Right lobe of liver (tissue), 6 donors: ENCODE results near the gene STRADA. TPM values are rescaled to one million over a fixed set of nuclear protein-coding genes. Genes with fewer than 3 reads are reported as not detected.

ENCODE experiments used
- ATAC-seq, 4 donors: fragments of 200-7000 bp; cut with Tn5 transposase; one replicate each; pipeline ENCODE4 v1.9.1; 2020; ENCODE audit warnings: mild to moderate bottlenecking in 4 of 4, moderate library complexity in 4 of 4
- DNase-seq, 3 donors: peaks; one replicate each; pipeline ENCODE4 v3.0.0-alpha.2; 2020
- H3K27ac ChIP-seq, 3 donors: fragments of 200-600 bp; one replicate each; pipeline ENCODE4 v1.8.0; 2022
- H3K27me3 ChIP-seq, 2 donors: fragments of 200-600 bp; one replicate each; pipeline ENCODE4 v1.8.0; 2022
- H3K36me3 ChIP-seq, 4 donors: fragments of 200-600 bp; sonication (generic) in 1 of 4; one replicate each; pipeline versions ENCODE4 v1.5.1 to v1.8.0; 2017 to 2022; ENCODE audit warnings: control low read depth in 1 of 4
- H3K4me1 ChIP-seq, 4 donors: fragments of 200-600 bp; sonication (generic) in 1 of 4; one replicate each; pipeline versions ENCODE4 v1.5.1 to v1.8.0; 2017 to 2022; ENCODE audit warnings: control low read depth in 1 of 4
- H3K4me3 ChIP-seq, 3 donors: fragments of 200-600 bp; one replicate each; pipeline ENCODE4 v1.8.0; 2022
- H3K9me3 ChIP-seq, 4 donors: fragments of 200-600 bp; sonication (generic) in 1 of 4; one replicate each; pipeline versions ENCODE4 v1.5.1 to v1.8.0; 2017 to 2022; ENCODE audit warnings: control low read depth in 1 of 4
- CTCF ChIP-seq, 4 donors: fragments of 200-600 bp in 3 of 4; fragments of 450-650 bp in 1 of 4; IDR thresholded peaks; one replicate each; pipeline versions ENCODE4 v1.5.1 to v1.8.0; 2016 to 2022; ENCODE audit warnings: antibody characterized with exemption in 4 of 4, mild to moderate bottlenecking in 2 of 4
- POLR2A ChIP-seq: fragments of 450-650 bp; IDR thresholded peaks from one replicate; pipeline ENCODE4 v1.6.1; 2017; ENCODE audit warnings: antibody characterized with exemption, mild to moderate bottlenecking
- WGBS: methylation state at CpG from one replicate; pipeline ENCODE4 v1.1.6; 2018; ENCODE audit warnings: low coverage, low lambda C conversion rate; ENCODE audit not compliant: insufficient coverage; ENCODE audit errors: missing lambda C conversion rate; 5-methylcytosine and 5-hydroxymethylcytosine counted together
- intact Hi-C, 2 donors: fragments of 100-400 bp; cut with DNase I; formaldehyde crosslinking; loops; one replicate each; pipeline versions ENCODE4 v1.11.2 to v1.14.1; 2022
- total RNA-seq, 6 experiments: library from RNA; depleted of rRNA in 2 of 6; stranded (reverse); fragments of >200 nt in 2 of 6; fragmentation: NEBNext Ultra II Directional in 3 of 6; extraction: Animal tissue kit (Norgen Biotek cat#: 25700) in 3 of 6; gene quantifications; one replicate each; pipeline versions ENCODE4 v1.1.0 to v1.2.4, GENCODE V29; 2016 to 2023
- donor health status: DM: no; HTN: yes; CAD: no.
- donor health status: DM: no; HTN: no; CAD: no.
- donor health status: DM: no; HTN: no; CAD: no.
- donor health status: DM: no; HTN: yes; CAD: no.
- donor health status: DM: no; HTN: yes; CAD: no.

Gene STRADA
- total RNA-seq, 6 experiments from 2014 or later, result 8.4 to 15.1 (median 13.0) TPM

DNA sequence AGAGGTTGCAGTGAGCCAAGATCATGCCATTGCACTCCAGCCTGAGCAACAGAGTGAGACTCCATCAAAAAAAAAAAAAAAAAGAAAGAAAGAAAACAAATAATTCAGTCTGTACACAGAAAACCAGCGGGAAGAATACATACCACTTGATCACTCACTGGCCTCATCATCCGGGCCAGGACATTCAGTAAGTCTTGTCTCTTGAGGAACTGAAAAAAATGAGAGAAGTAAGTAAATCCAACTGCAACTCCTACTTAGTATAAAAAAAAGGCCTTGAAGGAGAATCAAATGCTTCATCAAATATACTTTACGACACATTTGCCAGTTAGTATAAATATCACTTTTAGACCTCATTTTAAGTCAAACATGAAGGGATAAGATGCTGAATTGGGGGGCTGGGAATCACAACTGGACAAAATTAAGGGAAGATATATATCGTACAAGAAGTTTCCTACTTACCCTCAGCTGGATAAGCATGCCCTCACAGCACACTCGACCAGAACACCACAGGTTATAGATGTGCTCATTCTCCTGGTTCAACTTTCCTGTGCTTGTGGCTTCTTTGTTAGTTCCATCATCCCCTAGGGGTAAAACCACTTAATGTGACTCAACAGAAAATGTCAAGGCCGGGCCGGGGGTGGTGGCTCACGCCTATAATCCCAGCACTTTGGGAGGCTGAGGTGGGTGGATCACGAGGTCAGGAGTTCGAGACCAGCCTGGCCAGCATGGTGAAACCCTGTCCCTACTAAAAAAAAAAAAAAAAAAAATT is 19.4 kb upstream of the STRADA start:
- Histone ChIP-seq H3K4me3 (no peak overlapping the region), H3K9me3 (no peaks in the 10 kb centered on the region), H3K36me3 (peaks cover 0 to 57% (median 16%) of the 10 kb centered on the region in 4 donors), H3K4me1 (peaks cover 0 to 25% (median 8%) of the 10 kb centered on the region in 4 donors), H3K27me3 (no peaks in the 10 kb centered on the region), H3K27ac (no peak overlapping the region)
- intact Hi-C loops, result no loop called here
- no peak for DNase-seq
- TF ChIP-seq CTCF (IDR thresholded peaks at IDR 0.05) (no peak), POLR2A (no peak)
- no peak for ATAC-seq
- 59% methylated on average over 5 of the region's 10 CpGs for WGBS

GRCh38 chr17:63758428-63758827 is 16.8 kb upstream of the STRADA start:
- peaks cover 0 to 25% (median 8%) of the 10 kb centered on the region in 4 donors for H3K4me1 ChIP-seq
- ATAC-seq (peak; percentile 50 to 72 (median 58)), DNase-seq (no peak)
- no peak for TF ChIP-seq CTCF (IDR thresholded peaks at IDR 0.05)
- TF ChIP-seq POLR2A, result no peak
- H3K36me3 ChIP-seq, result peaks cover 0 to 55% (median 23%) of the 10 kb centered on the region in 4 donors
- no peaks in the 10 kb centered on the region for H3K9me3 ChIP-seq
- 41% methylated on average over 2 of the region's 2 CpGs for WGBS
- no peak overlapping the region for H3K27ac ChIP-seq
- H3K4me3 ChIP-seq, result no peak overlapping the region
- intact Hi-C loops, result no loop called here
- no peaks in the 10 kb centered on the region for H3K27me3 ChIP-seq

GRCh38 chr17:63754046-63754445 is 12.4 kb upstream of the STRADA start:
- intact Hi-C loops, result no loop called here
- 91% methylated on average over 3 of the region's 3 CpGs for WGBS
- Histone ChIP-seq H3K27ac (no peak overlapping the region), H3K36me3 (peaks cover 0 to 53% (median 22%) of the 10 kb centered on the region in 4 donors), H3K4me3 (no peak overlapping the region), H3K4me1 (peaks cover 0 to 10% (median 0%) of the 10 kb centered on the region in 4 donors), H3K9me3 (no peaks in the 10 kb centered on the region), H3K27me3 (no peaks in the 10 kb centered on the region)
- no peak for ATAC-seq
- no peak for DNase-seq
- TF ChIP-seq CTCF (IDR thresholded peaks at IDR 0.05) (no peak), POLR2A (no peak)

DNA sequence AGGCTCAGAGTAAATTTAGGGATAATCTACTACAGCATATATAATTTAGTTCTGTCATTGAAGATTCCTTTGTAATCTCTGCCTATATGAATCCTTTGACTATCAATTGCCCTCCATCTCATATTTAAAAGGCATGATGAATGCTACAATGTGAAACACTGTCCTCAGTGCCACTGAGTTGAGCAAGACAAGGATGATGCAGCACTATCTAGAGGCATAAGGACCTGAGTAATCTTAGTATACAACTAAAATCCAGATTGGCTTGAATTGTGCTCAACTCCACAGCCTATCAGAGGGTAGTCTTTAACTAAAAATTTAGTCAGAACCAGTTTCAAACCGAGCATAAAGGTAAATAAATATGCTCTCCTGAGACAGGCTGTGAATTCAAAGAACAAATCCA is 11.6 kb upstream of the STRADA start:
- no peaks in the 10 kb centered on the region for H3K27me3 ChIP-seq
- peaks cover 0 to 58% (median 25%) of the 10 kb centered on the region in 4 donors for H3K36me3 ChIP-seq
- TF ChIP-seq CTCF (IDR thresholded peaks at IDR 0.05) (no peak), POLR2A (no peak)
- no peak overlapping the region for H3K4me3 ChIP-seq
- H3K4me1 ChIP-seq, result peaks cover 0 to 2% (median 0%) of the 10 kb centered on the region in 4 donors
- 92% methylated on average over 1 of the region's 1 CpG for WGBS
- intact Hi-C loops, result no loop called here
- H3K27ac ChIP-seq, result no peak overlapping the region
- no peaks in the 10 kb centered on the region for H3K9me3 ChIP-seq
- ATAC-seq (no peak), DNase-seq (no peak)
